HepG2 (cell line): ENCODE measurements around the gene CCK. TPM values are rescaled to one million over a fixed set of nuclear protein-coding genes. Genes with fewer than 3 reads are reported as not detected.

Experiments used
- ATAC-seq: fragments of 200-7000 bp; cut with Tn5 transposase; 3 replicates; pipeline ENCODE4 v1.9.1; 2020; ENCODE audit warnings: mild to moderate bottlenecking, moderate library complexity
- BruUV-seq: library from RNA; stranded (reverse); fragments of 400-500 nt; replicated peaks from 2 replicates; lab custom pipeline; 2021; lab: Mats Ljungman, UMichigan
- CTCF ChIA-PET: fragments of 300-600 bp; formaldehyde crosslinking; extraction: SDS; loops from one replicate; lab custom pipeline; 2021; ENCODE audit warnings: low total read pairs, inconsistent platforms, low intra/inter-chr PET ratio; lab: Yijun Ruan, JAX
- POLR2A ChIA-PET: fragments of 350-600 bp; sonication (Branson Sonifier 250); formaldehyde crosslinking; loops from one replicate; lab custom pipeline; 2020; ENCODE audit warnings: antibody characterized with exemption, inconsistent platforms; lab: Yijun Ruan, JAX
- DNase-seq: peaks from one replicate; pipeline ENCODE4 v3.0.0-alpha.2; 2015; ENCODE audit warnings: low spot score
- FAIRE-seq: peaks from 3 replicates; lab custom pipeline; 2011; peaks lifted over from hg19 to GRCh38; lab: Jason Lieb, UNC
- H2AFZ ChIP-seq: one replicate; pipeline ENCODE4 v1.6.1; 2011; ENCODE audit warnings: low read length, inconsistent platforms
- H3K27ac ChIP-seq: fragments of 300-600 bp; 3 replicates; pipeline ENCODE4 v1.8.0; 2011; ENCODE audit warnings: mixed run types, mild to moderate bottlenecking, mixed read lengths, low read length, inconsistent platforms; ENCODE audit not compliant: insufficient read depth; ENCODE audit errors: extremely low read length
- H3K27me3 ChIP-seq, 2 experiments: fragments of 200-600 bp in 1 of 2; 2 replicates in 1 of 2; 3 replicates in 1 of 2; pipeline versions ENCODE4 v1.6.0 to v1.8.0; 2011; ENCODE audit warnings: low read length in 2 of 2, mild to moderate bottlenecking in 2 of 2, moderate library complexity in 2 of 2, inconsistent platforms in 1 of 2; ENCODE audit not compliant: insufficient read depth in 2 of 2, control insufficient read depth in 1 of 2
- H3K36me3 ChIP-seq, 2 experiments: fragments of 200-600 bp in 1 of 2; replicated peaks in 1 of 2; 2 replicates in 1 of 2; 3 replicates in 1 of 2; pipeline versions ENCODE4 v1.5.1 to v1.8.0; 2011; ENCODE audit warnings: low read length in 2 of 2, inconsistent platforms in 1 of 2; ENCODE audit not compliant: insufficient read depth in 2 of 2, control insufficient read depth in 1 of 2
- H3K4me1 ChIP-seq: 2 replicates; pipeline ENCODE4 v1.5.1; 2012; ENCODE audit warnings: low read length, inconsistent platforms; ENCODE audit not compliant: insufficient read depth
- H3K4me2 ChIP-seq: 2 replicates; pipeline ENCODE4 v1.6.0; 2011; ENCODE audit warnings: low read depth, low read length, inconsistent platforms
- H3K4me3 ChIP-seq, 3 experiments: fragments of 200-600 bp in 1 of 3; sonication (generic), shearing (Covaris generic) in 1 of 3; replicated peaks in 1 of 3; 2 replicates each; pipeline ENCODE4 v1.5.1; 2011 to 2016; ENCODE audit warnings: low read length in 3 of 3, inconsistent platforms in 2 of 3, low read depth in 2 of 3, mild to moderate bottlenecking in 2 of 3, control low read depth in 1 of 3, mixed read lengths in 1 of 3; ENCODE audit not compliant: insufficient read depth in 1 of 3
- H3K79me2 ChIP-seq: one replicate; pipeline ENCODE4 v1.6.1; 2011; ENCODE audit warnings: low read length, inconsistent platforms; ENCODE audit not compliant: insufficient read depth
- H3K9ac ChIP-seq: 2 replicates; pipeline ENCODE4 v1.6.0; 2011; ENCODE audit warnings: mild to moderate bottlenecking, low read depth, low read length, inconsistent platforms; ENCODE audit not compliant: insufficient read depth
- H3K9me3 ChIP-seq: 2 replicates; pipeline ENCODE4 v1.5.1; 2012; ENCODE audit warnings: mild to moderate bottlenecking, low read length
- H4K20me1 ChIP-seq: 2 replicates; pipeline ENCODE4 v1.6.0; 2011; ENCODE audit warnings: inconsistent platforms, mild to moderate bottlenecking, low read length, moderate library complexity; ENCODE audit not compliant: insufficient read depth
- AGO1 ChIP-seq: fragments of 200-400 bp; formaldehyde crosslinking; IDR thresholded peaks from 2 replicates; pipeline ENCODE4 v1.6.1; 2017; ENCODE audit warnings: mild to moderate bottlenecking, low read depth, low read length, moderate library complexity; ENCODE audit not compliant: poor library complexity, severe bottlenecking
- BHLHE40 ChIP-seq: IDR thresholded peaks from 2 replicates; pipeline ENCODE4 v1.6.1; 2011; ENCODE audit warnings: low read length, improper control_type of control experiment
- CTCF ChIP-seq: sonication (generic); formaldehyde crosslinking; IDR thresholded peaks from 2 replicates; pipeline ENCODE4 v1.5.0; 2020; ENCODE audit warnings: mild to moderate bottlenecking, missing genetic modification reagents, moderate library complexity
- FIP1L1 ChIP-seq: fragments of 200-400 bp; formaldehyde crosslinking; IDR thresholded peaks from 2 replicates; pipeline ENCODE4 v1.6.1; 2018; ENCODE audit warnings: low read depth, mild to moderate bottlenecking, low read length, moderate library complexity, borderline replicate concordance; ENCODE audit not compliant: insufficient read depth
- HNF4A ChIP-seq: sonication (generic); formaldehyde crosslinking; IDR thresholded peaks from 2 replicates; pipeline ENCODE4 v1.4.0; 2020; ENCODE audit warnings: missing genetic modification reagents
- IRX3 ChIP-seq: sonication (generic); formaldehyde crosslinking; IDR thresholded peaks from 2 replicates; pipeline ENCODE4 v1.8.1; 2023; ENCODE audit warnings: mild to moderate bottlenecking, low read depth, missing genetic modification reagents, borderline replicate concordance
- MTA3 ChIP-seq: sonication (generic); formaldehyde crosslinking; IDR thresholded peaks from 2 replicates; pipeline ENCODE4 v1.4.0; 2020; ENCODE audit warnings: missing genetic modification reagents
- NR1H2 ChIP-seq: sonication (generic); formaldehyde crosslinking; IDR thresholded peaks from 2 replicates; pipeline ENCODE4 v1.8.1; 2022; ENCODE audit warnings: low read depth, missing genetic modification reagents, borderline replicate concordance
- NR2F1 ChIP-seq, 2 experiments: fragments of 450-650 bp in 1 of 2; formaldehyde crosslinking in 1 of 2; IDR thresholded peaks; 2 replicates each; pipeline versions ENCODE4 v1.5.0 to v1.6.1; 2016 to 2020; ENCODE audit warnings: mild to moderate bottlenecking in 1 of 2, missing compliant biosample characterization in 1 of 2, missing genetic modification reagents in 1 of 2, moderate library complexity in 1 of 2
- SAP130 ChIP-seq: IDR thresholded peaks from 2 replicates; pipeline ENCODE4 v1.6.1; 2016; ENCODE audit warnings: low read depth
- SMAD9 ChIP-seq: sonication (generic); formaldehyde crosslinking; IDR thresholded peaks from 2 replicates; pipeline ENCODE4 v1.5.1; 2020; ENCODE audit warnings: mild to moderate bottlenecking, missing genetic modification reagents
- TSC22D2 ChIP-seq: sonication (generic); formaldehyde crosslinking; IDR thresholded peaks from 2 replicates; pipeline ENCODE4 v1.5.1; 2020; ENCODE audit warnings: missing genetic modification reagents, mild to moderate bottlenecking, borderline replicate concordance
- ZNF282 ChIP-seq: fragments of 450-650 bp; IDR thresholded peaks from 2 replicates; pipeline ENCODE4 v1.6.1; 2018; ENCODE audit not compliant: partially characterized antibody
- ZNF562 ChIP-seq: sonication (generic); formaldehyde crosslinking; IDR thresholded peaks from 2 replicates; pipeline ENCODE4 v1.8.0; 2022; ENCODE audit warnings: missing genetic modification reagents, borderline replicate concordance
- ZNF670 ChIP-seq: sonication (generic); formaldehyde crosslinking; IDR thresholded peaks from 2 replicates; pipeline ENCODE4 v1.8.0; 2022; ENCODE audit warnings: mild to moderate bottlenecking, missing genetic modification reagents, borderline replicate concordance
- ZNF790 ChIP-seq: sonication (generic); formaldehyde crosslinking; IDR thresholded peaks from 2 replicates; pipeline ENCODE4 v1.8.0; 2022; ENCODE audit warnings: missing genetic modification reagents, mild to moderate bottlenecking, borderline replicate concordance
- WGBS: methylation state at CpG from one replicate; pipeline ENCODE4 v1.1.6; 2017; ENCODE audit warnings: low lambda C conversion rate; 5-methylcytosine and 5-hydroxymethylcytosine counted together
- in situ Hi-C: cut with HindIII; loops from 2 replicates; pipeline ENCODE4 v1.10.0; 2017; ENCODE audit warnings: low pct_unique_long_range_greater_than_20kb; ENCODE audit not compliant: extremely low pct_ligation_motif_present
- intact Hi-C: fragments of 100-400 bp; cut with micrococcal nuclease; formaldehyde crosslinking; loops from one replicate; pipeline ENCODE4 v1.10.0; 2022; ENCODE audit not compliant: unreplicated experiment
- polyA plus RNA-seq, 8 experiments: library from polyadenylated mRNA; depleted of rRNA in 3 of 8; stranded (reverse) in 7 of 8; unstranded in 1 of 8; fragments of >200 nt; fragmentation: Illumina TruSeq in 4 of 8; extraction: Trizol in 4 of 8; gene quantifications; 2 replicates each; pipeline versions ENCODE4 v1.2.1 to v1.2.3, GENCODE V29; 2011 to 2016; ENCODE audit warnings: low read depth in 4 of 8, missing spikeins in 1 of 8, mixed read lengths in 1 of 8; ENCODE audit not compliant: insufficient read depth in 1 of 8
- total RNA-seq, 5 experiments: library from RNA; depleted of rRNA; stranded (reverse); fragments of >200 nt; fragmentation: Illumina TruSeq; extraction: Trizol; gene quantifications; 2 replicates each; pipeline ENCODE4 v1.2.3, GENCODE V29; 2016; ENCODE audit warnings: low read depth in 1 of 5
- TF ChIP-seq, protein P1 (sequence below): sonication (generic); formaldehyde crosslinking; conservative IDR thresholded peaks from 2 replicates; pipeline ENCODE4 v1.4.0; 2020; ENCODE audit warnings: missing genetic modification reagents

The CCK gene
- total and polyA plus RNA-seq, 2 of the 13 experiments (the other 11 are each of a cell fraction or from before 2014, with no cell fraction given): not detected

- no peak for TF ChIP-seq CTCF (CRISPR knock-in tag)
- TF ChIP-seq MTA3 (CRISPR knock-in tag): no peak
- no peak for TF ChIP-seq BHLHE40
- no peak for TF ChIP-seq NR1H2 (CRISPR knock-in tag)
- no peak for TF ChIP-seq IRX3 (CRISPR knock-in tag)
- TF ChIP-seq, protein P1, sequence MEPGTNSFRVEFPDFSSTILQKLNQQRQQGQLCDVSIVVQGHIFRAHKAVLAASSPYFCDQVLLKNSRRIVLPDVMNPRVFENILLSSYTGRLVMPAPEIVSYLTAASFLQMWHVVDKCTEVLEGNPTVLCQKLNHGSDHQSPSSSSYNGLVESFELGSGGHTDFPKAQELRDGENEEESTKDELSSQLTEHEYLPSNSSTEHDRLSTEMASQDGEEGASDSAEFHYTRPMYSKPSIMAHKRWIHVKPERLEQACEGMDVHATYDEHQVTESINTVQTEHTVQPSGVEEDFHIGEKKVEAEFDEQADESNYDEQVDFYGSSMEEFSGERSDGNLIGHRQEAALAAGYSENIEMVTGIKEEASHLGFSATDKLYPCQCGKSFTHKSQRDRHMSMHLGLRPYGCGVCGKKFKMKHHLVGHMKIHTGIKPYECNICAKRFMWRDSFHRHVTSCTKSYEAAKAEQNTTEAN (CRISPR knock-in tag): no peak
- TF ChIP-seq SAP130 (CRISPR knock-in tag): no peak
- no peak for TF ChIP-seq FIP1L1
Measured at GRCh38 chr3:42269647-42270046, 3.7 kb upstream of the CCK start (continued).

DNA sequence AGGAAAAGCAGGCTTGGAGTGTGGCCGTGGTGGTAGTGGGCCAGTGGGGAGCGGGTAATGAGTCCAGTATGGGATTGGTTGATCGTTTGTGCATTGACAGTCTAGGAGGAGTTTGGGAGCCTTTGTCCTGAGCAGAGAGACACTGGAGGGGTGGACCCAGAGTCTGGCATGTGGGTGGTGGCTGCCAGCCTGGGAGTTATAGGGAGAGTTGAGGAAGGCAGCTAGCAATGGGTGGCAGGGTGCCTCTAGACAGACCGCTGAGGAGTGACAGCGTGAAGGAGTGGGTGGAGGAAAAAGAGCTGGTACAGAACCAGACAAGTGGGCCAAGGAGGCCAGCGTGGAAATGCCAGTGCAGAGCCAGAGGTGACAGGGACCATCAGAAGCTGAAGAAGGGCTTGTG lies 1.9 kb upstream of the CCK start:
- BruUV-seq: no TSS peak
- Histone ChIP-seq H3K4me2 (no peak overlapping the region), H3K79me2 (no peaks in the 10 kb centered on the region), H3K9me3 (no peaks in the 10 kb centered on the region), H3K4me1 (no peaks in the 10 kb centered on the region), H3K27me3 (peaks cover 5 to 14% of the 10 kb centered on the region in 2 experiments; a peak in 3 of 5 replicates), H3K9ac (no peak overlapping the region), H3K36me3 (no peaks in the 10 kb centered on the region), H2AFZ (no peak overlapping the region), H3K27ac (no peak overlapping the region), H3K4me3 (no peak overlapping the region), H4K20me1 (no peaks in the 10 kb centered on the region)
- FAIRE-seq (no peak), DNase-seq (no peak), ATAC-seq (no peak)
- in situ Hi-C loops (no loop called here), intact Hi-C loops (no loop called here)
- POLR2A ChIA-PET: no interaction called here
- CTCF ChIA-PET: no interaction called here
- 42% methylated on average over 6 of the region's 6 CpGs for WGBS
- TF ChIP-seq, protein P1 (CRISPR knock-in tag): no peak
- TF ChIP-seq ZNF282 (no peak), ZNF562 (CRISPR knock-in tag) (no peak), NR2F1 (CRISPR knock-in tag; IDR thresholded peaks at IDR 0.05) (no peak), ZNF790 (CRISPR knock-in tag) (no peak), HNF4A (CRISPR knock-in tag) (no peak), SMAD9 (CRISPR knock-in tag) (no peak), ZNF670 (no peak), AGO1 (no peak), TSC22D2 (CRISPR knock-in tag) (no peak)
